Measurements from ENCODE around the gene ATXN10.

DNA sequence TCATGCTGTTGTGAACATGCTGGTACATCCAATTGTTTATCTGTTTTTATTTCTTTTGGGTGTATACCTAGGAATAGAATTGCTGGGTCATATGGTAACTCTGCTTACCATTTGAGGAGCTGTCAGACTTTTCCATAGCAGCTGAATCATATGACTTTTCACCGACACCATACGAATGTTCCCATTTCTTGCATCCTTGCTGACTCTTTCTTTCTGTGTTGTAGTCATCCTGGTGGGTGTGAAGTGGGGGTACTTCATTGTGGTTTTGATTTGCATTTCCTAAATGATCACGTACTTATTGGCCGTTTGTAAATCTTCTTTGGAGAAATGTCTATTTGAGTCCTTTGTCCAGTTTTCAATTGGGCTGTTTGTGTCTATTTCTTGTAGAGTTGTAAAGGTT is 26.5 kb downstream of the ATXN10 start:
- no peak for TF ChIP-seq POLR2A (IDR thresholded peaks at IDR 0.05)
- TF ChIP-seq, protein P1, sequence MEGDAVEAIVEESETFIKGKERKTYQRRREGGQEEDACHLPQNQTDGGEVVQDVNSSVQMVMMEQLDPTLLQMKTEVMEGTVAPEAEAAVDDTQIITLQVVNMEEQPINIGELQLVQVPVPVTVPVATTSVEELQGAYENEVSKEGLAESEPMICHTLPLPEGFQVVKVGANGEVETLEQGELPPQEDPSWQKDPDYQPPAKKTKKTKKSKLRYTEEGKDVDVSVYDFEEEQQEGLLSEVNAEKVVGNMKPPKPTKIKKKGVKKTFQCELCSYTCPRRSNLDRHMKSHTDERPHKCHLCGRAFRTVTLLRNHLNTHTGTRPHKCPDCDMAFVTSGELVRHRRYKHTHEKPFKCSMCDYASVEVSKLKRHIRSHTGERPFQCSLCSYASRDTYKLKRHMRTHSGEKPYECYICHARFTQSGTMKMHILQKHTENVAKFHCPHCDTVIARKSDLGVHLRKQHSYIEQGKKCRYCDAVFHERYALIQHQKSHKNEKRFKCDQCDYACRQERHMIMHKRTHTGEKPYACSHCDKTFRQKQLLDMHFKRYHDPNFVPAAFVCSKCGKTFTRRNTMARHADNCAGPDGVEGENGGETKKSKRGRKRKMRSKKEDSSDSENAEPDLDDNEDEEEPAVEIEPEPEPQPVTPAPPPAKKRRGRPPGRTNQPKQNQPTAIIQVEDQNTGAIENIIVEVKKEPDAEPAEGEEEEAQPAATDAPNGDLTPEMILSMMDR (IDR thresholded peaks at IDR 0.05) = no peak
